Mesenchymal stem cell (in vitro differentiated cells and primary cell): ENCODE data around the gene CCL5.

ENCODE experiments used
- DNase-seq: peaks from one replicate; pipeline ENCODE4 v3.0.0-alpha.2; 2013
- H2AFZ ChIP-seq: one replicate; pipeline ENCODE4 v1.6.1; 2013; ENCODE audit warnings: low read depth, mild to moderate bottlenecking, control low read depth, inconsistent platforms, low read length, moderate library complexity
- H2AK5ac ChIP-seq: 2 replicates; pipeline ENCODE4 v1.6.1; 2013; ENCODE audit warnings: low read length, moderate library complexity, mild to moderate bottlenecking, inconsistent platforms; ENCODE audit not compliant: severe bottlenecking
- H2BK120ac ChIP-seq: one replicate; pipeline ENCODE4 v1.6.1; 2013; ENCODE audit warnings: low read depth, mild to moderate bottlenecking, inconsistent platforms, low read length, moderate library complexity
- H2BK12ac ChIP-seq, 2 experiments: one replicate each; pipeline ENCODE4 v1.6.1; 2013; ENCODE audit warnings: inconsistent platforms in 2 of 2, low read length in 2 of 2, mild to moderate bottlenecking in 2 of 2, moderate library complexity in 2 of 2, control low read depth in 1 of 2
- H2BK15ac ChIP-seq: one replicate; pipeline ENCODE4 v1.6.1; 2013; ENCODE audit warnings: mild to moderate bottlenecking, low read depth, inconsistent platforms; ENCODE audit not compliant: poor library complexity, severe bottlenecking
- H2BK5ac ChIP-seq: 2 replicates; pipeline ENCODE4 v1.6.1; 2013; ENCODE audit warnings: low read depth, mild to moderate bottlenecking, low read length, control low read depth, inconsistent platforms; ENCODE audit not compliant: poor library complexity, severe bottlenecking
- H3K14ac ChIP-seq, 2 experiments: one replicate each; pipeline ENCODE4 v1.6.1; 2013; ENCODE audit warnings: inconsistent platforms in 2 of 2, low read length in 2 of 2, control low read depth in 1 of 2, mild to moderate bottlenecking in 1 of 2, moderate library complexity in 1 of 2
- H3K18ac ChIP-seq, 2 experiments: one replicate each; pipeline ENCODE4 v1.6.1; 2013; ENCODE audit warnings: inconsistent platforms in 2 of 2, low read length in 2 of 2, control low read depth in 1 of 2, low read depth in 1 of 2, mild to moderate bottlenecking in 1 of 2
- H3K23ac ChIP-seq, 2 experiments: one replicate each; pipeline ENCODE4 v1.6.1; 2013; ENCODE audit warnings: inconsistent platforms in 2 of 2, low read length in 2 of 2, mild to moderate bottlenecking in 2 of 2, moderate library complexity in 2 of 2, control low read depth in 1 of 2
- H3K27ac ChIP-seq: 2 replicates; pipeline ENCODE4 v1.5.1; 2013; ENCODE audit warnings: mild to moderate bottlenecking, moderate library complexity, low read length, control low read depth, inconsistent platforms; ENCODE audit not compliant: poor library complexity, severe bottlenecking
- H3K27me3 ChIP-seq, 2 experiments: 2 replicates each; pipeline versions ENCODE4 v1.6.1 to v1.7.0; 2013; ENCODE audit warnings: low read length in 2 of 2, mild to moderate bottlenecking in 2 of 2, moderate library complexity in 2 of 2, control low read depth in 1 of 2, inconsistent platforms in 1 of 2; ENCODE audit not compliant: control insufficient read depth in 1 of 2, insufficient read depth in 1 of 2
- H3K36me3 ChIP-seq, 2 experiments: 2 replicates each; pipeline versions ENCODE4 v1.6.1 to v1.7.0; 2013; ENCODE audit warnings: low read length in 2 of 2, control low read depth in 1 of 2, inconsistent platforms in 1 of 2, low read depth in 1 of 2, mild to moderate bottlenecking in 1 of 2; ENCODE audit not compliant: insufficient read depth in 2 of 2, control insufficient read depth in 1 of 2
- H3K4ac ChIP-seq, 2 experiments: one replicate each; pipeline ENCODE4 v1.6.1; 2013; ENCODE audit warnings: inconsistent platforms in 2 of 2, low read length in 2 of 2, mild to moderate bottlenecking in 2 of 2, moderate library complexity in 2 of 2, control low read depth in 1 of 2, low read depth in 1 of 2
- H3K4me1 ChIP-seq: 2 replicates; pipeline ENCODE4 v1.6.1; 2013; ENCODE audit warnings: low read depth, low read length, control low read depth; ENCODE audit not compliant: control insufficient read depth, insufficient read depth
- H3K4me2 ChIP-seq: 2 replicates; pipeline ENCODE4 v1.6.1; 2013; ENCODE audit warnings: low read length, mild to moderate bottlenecking, inconsistent platforms; ENCODE audit not compliant: poor library complexity, severe bottlenecking
- H3K4me3 ChIP-seq, 2 experiments: 2 replicates each; pipeline versions ENCODE4 v1.5.1 to v1.7.0; 2013; ENCODE audit warnings: low read length in 2 of 2, mild to moderate bottlenecking in 2 of 2, control low read depth in 1 of 2, low read depth in 1 of 2; ENCODE audit not compliant: insufficient read depth in 1 of 2
- H3K79me1 ChIP-seq: replicated peaks from 2 replicates; pipeline ENCODE4 v1.6.1; 2013; ENCODE audit warnings: mild to moderate bottlenecking, control low read depth, low read length, inconsistent platforms; ENCODE audit not compliant: poor library complexity, severe bottlenecking
- H3K9ac ChIP-seq: 2 replicates; pipeline ENCODE4 v1.7.0; 2013; ENCODE audit warnings: mild to moderate bottlenecking, low read length, moderate library complexity
- H3K9me3 ChIP-seq: 2 replicates; pipeline ENCODE4 v1.7.0; 2013; ENCODE audit warnings: mild to moderate bottlenecking, low read length; ENCODE audit not compliant: control insufficient read depth
- H4K8ac ChIP-seq: one replicate; pipeline ENCODE4 v1.6.1; 2013; ENCODE audit warnings: inconsistent platforms, mild to moderate bottlenecking, low read length, moderate library complexity
- H4K91ac ChIP-seq: one replicate; pipeline ENCODE4 v1.6.1; 2013; ENCODE audit warnings: mild to moderate bottlenecking, low read length, inconsistent platforms
- whole genome bisulfite sequencing: methylation state at CpG from one replicate; pipeline ENCODE4 v1.1.7; 2013; ENCODE audit warnings: mixed read lengths; 5-methylcytosine and 5-hydroxymethylcytosine counted together

Gene CCL5

GRCh38 chr17:35843698-35844097 is 36.5 kb downstream of the CCL5 start:
- no peak for DNase-seq
- no peak overlapping the region for H3K23ac ChIP-seq
- H3K4me3 ChIP-seq, result no peak overlapping the region
- H3K9ac ChIP-seq, result no peak overlapping the region
- H2BK12ac ChIP-seq, result no peak overlapping the region
- no peak overlapping the region for H2AFZ ChIP-seq
- H3K9me3 ChIP-seq, result no peaks in the 10 kb centered on the region
- no peak overlapping the region for H3K4ac ChIP-seq
- H2BK120ac ChIP-seq, result no peak overlapping the region
- peaks cover 20% of the 10 kb centered on the region for H3K79me1 ChIP-seq
- no peak overlapping the region for H4K8ac ChIP-seq
- no peak overlapping the region for H2AK5ac ChIP-seq
- no peaks in the 10 kb centered on the region for H3K27me3 ChIP-seq
- H2BK5ac ChIP-seq, result no peak overlapping the region
- no peaks in the 10 kb centered on the region for H3K4me1 ChIP-seq
- no peak overlapping the region for H3K18ac ChIP-seq
- no peak overlapping the region for H3K27ac ChIP-seq
- no peak overlapping the region for H3K14ac ChIP-seq
- WGBS, result 100% methylated on average over 2 of the region's 2 CpGs
- H3K4me2 ChIP-seq, result no peak overlapping the region
- no peak overlapping the region for H2BK15ac ChIP-seq
- peaks cover 38 to 88% of the 10 kb centered on the region in 2 experiments for H3K36me3 ChIP-seq
- H4K91ac ChIP-seq, result no peak overlapping the region

- Histone ChIP-seq H3K9me3 (no peaks in the 10 kb centered on the region), H3K14ac (no peak overlapping the region), H3K9ac (no peak overlapping the region), H3K4me2 (no peak overlapping the region), H3K4me3 (no peak overlapping the region), H2BK12ac (no peak overlapping the region), H3K4me1 (no peaks in the 10 kb centered on the region), H3K18ac (no peak overlapping the region), H3K36me3 (peaks cover 46 to 88% of the 10 kb centered on the region in 2 experiments), H3K79me1 (peaks cover 18% of the 10 kb centered on the region), H3K27me3 (no peaks in the 10 kb centered on the region), H2BK5ac (no peak overlapping the region), H3K4ac (no peak overlapping the region), H2AK5ac (no peak overlapping the region), H3K23ac (no peak overlapping the region), H4K8ac (no peak overlapping the region), H2BK120ac (no peak overlapping the region), H2AFZ (no peak overlapping the region), H3K27ac (no peak overlapping the region), H4K91ac (no peak overlapping the region), H2BK15ac (no peak overlapping the region)
- 98% methylated on average over 5 of the region's 5 CpGs for WGBS
- DNase-seq, result no peak
These were observed 37.9 kb downstream of the CCL5 start for GRCh38 chr17:35842239-35842638.

GRCh38 chr17:35841505-35841904 is 38.7 kb downstream of the CCL5 start:
- peaks cover 52 to 88% of the 10 kb centered on the region in 2 experiments for H3K36me3 ChIP-seq
- no peak overlapping the region for H3K4me3 ChIP-seq
- H3K9me3 ChIP-seq, result no peaks in the 10 kb centered on the region
- H2BK120ac ChIP-seq, result no peak overlapping the region
- peak; percentile 17 for DNase-seq
- no peak overlapping the region for H2AFZ ChIP-seq
- H3K4me2 ChIP-seq, result no peak overlapping the region
- no peak overlapping the region for H2BK12ac ChIP-seq
- H2AK5ac ChIP-seq, result no peak overlapping the region
- H3K4ac ChIP-seq, result no peak overlapping the region
- H4K8ac ChIP-seq, result no peak overlapping the region
- 92% methylated on average over 4 of the region's 4 CpGs for WGBS
- H3K14ac ChIP-seq, result no peak overlapping the region
- no peak overlapping the region for H3K18ac ChIP-seq
- H3K9ac ChIP-seq, result no peak overlapping the region
- peaks cover 19% of the 10 kb centered on the region for H3K79me1 ChIP-seq
- no peak overlapping the region for H4K91ac ChIP-seq
- H2BK5ac ChIP-seq, result no peak overlapping the region
- no peak overlapping the region for H2BK15ac ChIP-seq
- H3K27ac ChIP-seq, result no peak overlapping the region
- H3K4me1 ChIP-seq, result no peaks in the 10 kb centered on the region
- no peak overlapping the region for H3K23ac ChIP-seq
- H3K27me3 ChIP-seq, result no peaks in the 10 kb centered on the region

- no peak overlapping the region for H2BK15ac ChIP-seq
- H3K9me3 ChIP-seq, result no peaks in the 10 kb centered on the region
- no peak overlapping the region for H4K8ac ChIP-seq
- H3K9ac ChIP-seq, result no peak overlapping the region
- no peak overlapping the region for H3K23ac ChIP-seq
- H2AK5ac ChIP-seq, result no peak overlapping the region
- no peak overlapping the region for H2AFZ ChIP-seq
- H3K79me1 ChIP-seq, result peaks cover 19% of the 10 kb centered on the region
- no peak overlapping the region for H2BK12ac ChIP-seq
- H3K18ac ChIP-seq, result no peak overlapping the region
- H3K4me2 ChIP-seq, result no peak overlapping the region
- no peak overlapping the region for H3K4me3 ChIP-seq
- H3K27me3 ChIP-seq, result no peaks in the 10 kb centered on the region
- no peak overlapping the region for H2BK5ac ChIP-seq
- H3K36me3 ChIP-seq, result peaks cover 52 to 88% of the 10 kb centered on the region in 2 experiments
- no peak overlapping the region for H4K91ac ChIP-seq
- no peaks in the 10 kb centered on the region for H3K4me1 ChIP-seq
- H3K4ac ChIP-seq, result no peak overlapping the region
- H3K14ac ChIP-seq, result no peak overlapping the region
- H2BK120ac ChIP-seq, result no peak overlapping the region
- no peak for DNase-seq
- WGBS, result no CpG with 5 or more reads among the region's 3 CpGs
- H3K27ac ChIP-seq, result no peak overlapping the region
These were observed 39.1 kb downstream of the CCL5 start for GRCh38 chr17:35841101-35841500.
